NT2/D1 (cell line): Measurements from ENCODE around the gene FAM241A.

ENCODE experiments used
- SUZ12 ChIP-seq: IDR thresholded peaks from 2 replicates; pipeline ENCODE4 v1.6.1; 2011; ENCODE audit not compliant: insufficient read length, insufficient read depth; ENCODE audit errors: extremely low read depth
- ZNF274 ChIP-seq: IDR thresholded peaks from 2 replicates; pipeline ENCODE4 v1.6.1; 2011; ENCODE audit warnings: mild to moderate bottlenecking, low read depth, low read length

- TF ChIP-seq SUZ12 = no peak
- TF ChIP-seq ZNF274 = no peak
Measured at GRCh38 chr4:112110059-112110425, 35.2 kb upstream of the FAM241A start.
